K562 (cell line): Measurements from ENCODE around the gene PPARD. TPM values are rescaled to one million over a fixed set of nuclear protein-coding genes. Genes with fewer than 3 reads are reported as not detected.

Source experiments
- AFF1 ChIP-seq, 2 experiments: fragments of 450-650 bp; IDR thresholded peaks; 2 replicates each; pipeline ENCODE4 v1.6.1; 2018; ENCODE audit warnings: mild to moderate bottlenecking in 2 of 2, low read depth in 1 of 2; ENCODE audit not compliant: partially characterized antibody in 2 of 2
- ARID2 ChIP-seq: fragments of 450-650 bp; IDR thresholded peaks from 2 replicates; pipeline ENCODE4 v1.6.1; 2017; ENCODE audit warnings: antibody characterized with exemption, mild to moderate bottlenecking
- KDM2B ChIP-seq: fragments of 250-450 bp; sonication (Bioruptor Pico); IDR thresholded peaks from 2 replicates; pipeline ENCODE4 v1.8.0; 2021; ENCODE audit warnings: mild to moderate bottlenecking, moderate library complexity
- MEF2D ChIP-seq: conservative IDR thresholded peaks from 2 replicates; pipeline ENCODE4 v1.6.1; 2016; ENCODE audit warnings: low read depth, missing genetic modification characterization, missing compliant biosample characterization
- SAFB ChIP-seq: fragments of 200-400 bp; formaldehyde crosslinking; IDR thresholded peaks from 2 replicates; pipeline ENCODE4 v1.6.1; 2017; ENCODE audit warnings: low read depth, low read length, borderline replicate concordance
- TBP ChIP-seq: optimal IDR thresholded peaks from 2 replicates; pipeline ENCODE3; 2011; ENCODE audit warnings: low read depth, low read length, improper control_type of control experiment
- ZKSCAN1 ChIP-seq: fragments of 150-350 bp; IDR thresholded peaks from 2 replicates; pipeline ENCODE4 v1.6.1; 2016; ENCODE audit warnings: low read depth, low read length
- ZNF175 ChIP-seq: fragments of 200-800 bp; sonication (Bioruptor generic); IDR thresholded peaks from 2 replicates; pipeline ENCODE4 v1.6.1; 2016; ENCODE audit warnings: low read depth, mild to moderate bottlenecking, missing genetic modification characterization, missing compliant biosample characterization
- ZNF589 ChIP-seq: fragments of 200-800 bp; sonication (Bioruptor generic); IDR thresholded peaks from 2 replicates; pipeline ENCODE4 v1.6.1; 2016; ENCODE audit warnings: low read depth, missing genetic modification characterization, missing compliant biosample characterization
- ZSCAN32 ChIP-seq: fragments of 450-650 bp; formaldehyde crosslinking; IDR thresholded peaks from 2 replicates; pipeline ENCODE4 v1.4.0; 2020; ENCODE audit warnings: mild to moderate bottlenecking, moderate library complexity
- polyA plus RNA-seq, 8 experiments: library from polyadenylated mRNA; depleted of rRNA in 4 of 8; stranded (reverse) in 5 of 8; unstranded in 3 of 8; fragments of >200 nt; fragmentation: Nextera tagmentation in 2 of 8; fragmentation: Illumina TruSeq in 1 of 8; extraction: Ambion mirVana in 2 of 8; extraction: Trizol in 1 of 8; gene quantifications; 2 replicates each; pipeline versions ENCODE4 v1.2.1 to v1.2.3, GENCODE V29; 2011 to 2014; ENCODE audit warnings: inconsistent platforms in 1 of 8, missing spikeins in 1 of 8
- total RNA-seq, 7 experiments: library from RNA; depleted of rRNA in 6 of 7; stranded (reverse); fragments of >200 nt in 6 of 7; fragmentation: Illumina TruSeq in 2 of 7; extraction: Trizol in 2 of 7; gene quantifications; 2 replicates each; pipeline versions ENCODE4 v1.2.1 to v1.2.3, GENCODE V29; 2011 to 2021; ENCODE audit warnings: low replicate concordance in 1 of 7

Gene PPARD
- total and polyA plus RNA-seq, 9 of the 15 experiments (the other 6 are each of a cell fraction or from before 2014, with no cell fraction given) = 0.14 to 13.2 (median 3.8) TPM

DNA sequence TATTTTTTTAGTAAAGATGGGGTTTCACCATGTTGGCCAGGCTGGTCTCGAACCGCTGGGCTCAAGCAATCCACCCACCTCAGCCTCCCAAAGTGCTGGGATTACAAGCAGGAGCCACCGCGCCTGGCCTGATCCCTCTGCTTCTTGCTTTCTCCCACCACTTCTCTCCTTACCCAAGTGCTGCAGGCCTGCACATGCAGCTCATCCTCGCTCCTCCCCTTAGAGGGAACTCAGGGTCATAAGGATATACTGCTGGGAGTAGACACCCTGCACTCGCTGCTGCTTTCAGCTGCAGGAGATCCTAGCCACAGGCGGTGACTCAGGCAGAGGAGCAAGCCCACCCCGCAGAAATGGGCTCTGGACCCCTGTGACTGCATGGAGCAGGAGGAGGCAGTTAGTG, 69.7 kb downstream of the PPARD start (continued):
- TF ChIP-seq AFF1 (IDR thresholded peaks at IDR 0.05; ENCODE audit: low read depth in 1 of 2, partially characterized antibody in 2 of 2) (no peak), MEF2D (tag) (no peak), ZSCAN32 (CRISPR knock-in tag) (no peak), TBP (no peak), ZKSCAN1 (no peak), ZNF589 (CRISPR knock-in tag) (no peak), ARID2 (no peak), SAFB (no peak), KDM2B (CRISPR knock-in tag) (no peak), ZNF175 (CRISPR knock-in tag) (no peak)
- TF ChIP-seq, all 486 proteins: peak for 0
